ENCODE results near the gene SETD7. TPM values are rescaled to one million over a fixed set of nuclear protein-coding genes. Genes with fewer than 3 reads are reported as not detected.

Gene SETD7
- total and polyA plus RNA-seq, 2 experiments from 2014 or later, result 1.1 to 4.2 TPM

GRCh38 chr4:139585473-139585872 lies 29.5 kb upstream of the SETD7 start:
- no peak overlapping the region for H3K4me2 ChIP-seq
- H3K27me3 ChIP-seq (ENCODE audit: insufficient read depth), result peaks cover 6% of the 10 kb centered on the region
- peaks cover 14% of the 10 kb centered on the region for H3K4me1 Mint-ChIP-seq
- H3K4me3 ChIP-seq, result no peak overlapping the region
- no peaks in the 10 kb centered on the region for H3K36me3 ChIP-seq (ENCODE audit: insufficient read depth)
- no peaks in the 10 kb centered on the region for H3K36me3 Mint-ChIP-seq (ENCODE audit: low read depth)
- ATAC-seq (no peak), DNase-seq (ENCODE audit: low spot score) (no peak)
- H3K79me2 ChIP-seq (replicated peaks; ENCODE audit: insufficient read depth), result no peaks in the 10 kb centered on the region
- peaks cover 9% of the 10 kb centered on the region for H3K9me2 ChIP-seq (ENCODE audit: insufficient read depth)
- H3K27ac ChIP-seq (ENCODE audit: low read depth), result no peak overlapping the region
- no peaks in the 10 kb centered on the region for H3F3A ChIP-seq (replicated peaks; ENCODE audit: low read depth)
- H3K9me3 Mint-ChIP-seq, result no peaks in the 10 kb centered on the region
- H4K20me1 ChIP-seq (replicated peaks; ENCODE audit: insufficient read depth), result no peaks in the 10 kb centered on the region
- H3K27ac Mint-ChIP-seq, result no peak overlapping the region
- TF ChIP-seq ZNF114 (CRISPR knock-in tag; IDR thresholded peaks at IDR 0.05) (no peak), REST (IDR thresholded peaks at IDR 0.05; ENCODE audit: unreplicated experiment) (no peak), ETS1 (IDR thresholded peaks at IDR 0.05) (no peak), CTCF (conservative IDR thresholded peaks at IDR 0.05; ENCODE audit: low read depth in 2 of 2) (no peak), POLR2AphosphoS5 (IDR thresholded peaks at IDR 0.05; ENCODE audit: low read depth) (no peak), STAT1 (IDR thresholded peaks at IDR 0.05; ENCODE audit: unreplicated experiment) (no peak), ZNF331 (CRISPR knock-in tag; IDR thresholded peaks at IDR 0.05; ENCODE audit: low read depth) (no peak), EZH2phosphoT487 (IDR thresholded peaks at IDR 0.05; ENCODE audit: unreplicated experiment) (no peak), EZH2 (IDR thresholded peaks at IDR 0.05; ENCODE audit: low read depth, unreplicated experiment) (no peak), JUNB (IDR thresholded peaks at IDR 0.05; ENCODE audit: unreplicated experiment) (no peak), ZNF462 (CRISPR knock-in tag; IDR thresholded peaks at IDR 0.05) (no peak), CREB1 (CRISPR knock-in tag; IDR thresholded peaks at IDR 0.05; ENCODE audit: low read depth) (no peak), NANOG (IDR thresholded peaks at IDR 0.05; ENCODE audit: borderline replicate concordance) (no peak)
- H3K27me3 Mint-ChIP-seq (ENCODE audit: insufficient read depth, low read depth, poor library complexity), result no peaks in the 10 kb centered on the region
- H3K4me1 ChIP-seq (ENCODE audit: insufficient read depth), result peaks cover 3% of the 10 kb centered on the region; the same call in 1 of the 2 replicates
- no peak overlapping the region; the same call in 1 of the 2 replicates for H2AFZ ChIP-seq
- no peak overlapping the region for H3K4me3 Mint-ChIP-seq
